Left ventricle myocardium inferior (tissue), 1 donor: ENCODE data around the gene FGF10. TPM values are rescaled to one million over a fixed set of nuclear protein-coding genes. Genes with fewer than 3 reads are reported as not detected.

Experiments used
- DNase-seq: peaks from one replicate; pipeline ENCODE4 v3.0.0-alpha.2; 2020
- H3K27ac ChIP-seq: fragments of 200-600 bp; replicated peaks from 2 replicates; pipeline ENCODE4 v1.8.0; 2021
- H3K27me3 ChIP-seq: fragments of 200-600 bp; 2 replicates; pipeline ENCODE4 v1.8.0; 2021; ENCODE audit warnings: low read depth
- H3K36me3 ChIP-seq: fragments of 200-600 bp; 2 replicates; pipeline ENCODE4 v1.8.0; 2021
- H3K4me1 ChIP-seq: fragments of 200-600 bp; 2 replicates; pipeline ENCODE4 v1.8.0; 2021
- H3K4me3 ChIP-seq: fragments of 200-600 bp; 2 replicates; pipeline ENCODE4 v1.8.0; 2021; ENCODE audit warnings: mild to moderate bottlenecking, moderate library complexity
- H3K9me3 ChIP-seq: fragments of 200-600 bp; replicated peaks from 2 replicates; pipeline ENCODE4 v1.8.0; 2021
- intact Hi-C: fragments of 100-400 bp; cut with micrococcal nuclease; formaldehyde crosslinking; loops from one replicate; pipeline ENCODE4 v1.11.0; 2022
- total RNA-seq: library from RNA; stranded (reverse); fragmentation: NEBNext Ultra II Directional; extraction: Animal tissue kit (Norgen Biotek cat#: 25700); gene quantifications from one replicate; pipeline ENCODE4 v1.2.1, GENCODE V29; 2021
- TF ChIP-seq, protein P1 (sequence below): fragments of 200-600 bp; IDR thresholded peaks from 2 replicates; pipeline ENCODE4 v1.8.0; 2021; ENCODE audit warnings: antibody characterized with exemption, mild to moderate bottlenecking, borderline replicate concordance
- donor health status: DM: no; HTN: yes; CAD: no; lungs with severe emphysema.

Gene FGF10
- total RNA-seq, 1 donor from 2014 or later = 0.47 TPM

DNA sequence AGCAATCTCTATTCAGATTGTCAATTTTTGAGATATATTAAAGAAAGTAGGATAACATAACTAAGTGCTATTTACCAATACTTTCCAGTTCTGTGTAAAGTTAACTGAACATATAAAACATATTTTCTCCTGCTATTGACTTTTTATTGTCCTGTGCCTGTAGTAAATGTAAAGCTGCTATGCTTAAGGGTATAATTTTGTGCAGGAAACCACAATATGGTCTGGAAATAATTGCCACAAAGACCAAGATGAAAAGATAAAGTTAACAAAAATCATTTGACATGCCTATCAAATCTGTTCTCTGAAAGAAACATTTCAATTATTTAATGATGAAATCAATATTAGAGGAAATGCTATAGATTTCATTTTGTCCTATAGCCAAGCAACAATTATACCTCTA, 121.3 kb downstream of the FGF10 start:
- H3K9me3 ChIP-seq = peaks cover 8% of the 10 kb centered on the region
- no peak overlapping the region for H3K27ac ChIP-seq
- no peaks in the 10 kb centered on the region for H3K36me3 ChIP-seq
- no peaks in the 10 kb centered on the region for H3K27me3 ChIP-seq
- no peak for DNase-seq
- H3K4me3 ChIP-seq = no peak overlapping the region
- TF ChIP-seq, protein P1, sequence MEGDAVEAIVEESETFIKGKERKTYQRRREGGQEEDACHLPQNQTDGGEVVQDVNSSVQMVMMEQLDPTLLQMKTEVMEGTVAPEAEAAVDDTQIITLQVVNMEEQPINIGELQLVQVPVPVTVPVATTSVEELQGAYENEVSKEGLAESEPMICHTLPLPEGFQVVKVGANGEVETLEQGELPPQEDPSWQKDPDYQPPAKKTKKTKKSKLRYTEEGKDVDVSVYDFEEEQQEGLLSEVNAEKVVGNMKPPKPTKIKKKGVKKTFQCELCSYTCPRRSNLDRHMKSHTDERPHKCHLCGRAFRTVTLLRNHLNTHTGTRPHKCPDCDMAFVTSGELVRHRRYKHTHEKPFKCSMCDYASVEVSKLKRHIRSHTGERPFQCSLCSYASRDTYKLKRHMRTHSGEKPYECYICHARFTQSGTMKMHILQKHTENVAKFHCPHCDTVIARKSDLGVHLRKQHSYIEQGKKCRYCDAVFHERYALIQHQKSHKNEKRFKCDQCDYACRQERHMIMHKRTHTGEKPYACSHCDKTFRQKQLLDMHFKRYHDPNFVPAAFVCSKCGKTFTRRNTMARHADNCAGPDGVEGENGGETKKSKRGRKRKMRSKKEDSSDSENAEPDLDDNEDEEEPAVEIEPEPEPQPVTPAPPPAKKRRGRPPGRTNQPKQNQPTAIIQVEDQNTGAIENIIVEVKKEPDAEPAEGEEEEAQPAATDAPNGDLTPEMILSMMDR = no peak
- intact Hi-C loops = no loop called here
- H3K4me1 ChIP-seq = no peaks in the 10 kb centered on the region

DNA sequence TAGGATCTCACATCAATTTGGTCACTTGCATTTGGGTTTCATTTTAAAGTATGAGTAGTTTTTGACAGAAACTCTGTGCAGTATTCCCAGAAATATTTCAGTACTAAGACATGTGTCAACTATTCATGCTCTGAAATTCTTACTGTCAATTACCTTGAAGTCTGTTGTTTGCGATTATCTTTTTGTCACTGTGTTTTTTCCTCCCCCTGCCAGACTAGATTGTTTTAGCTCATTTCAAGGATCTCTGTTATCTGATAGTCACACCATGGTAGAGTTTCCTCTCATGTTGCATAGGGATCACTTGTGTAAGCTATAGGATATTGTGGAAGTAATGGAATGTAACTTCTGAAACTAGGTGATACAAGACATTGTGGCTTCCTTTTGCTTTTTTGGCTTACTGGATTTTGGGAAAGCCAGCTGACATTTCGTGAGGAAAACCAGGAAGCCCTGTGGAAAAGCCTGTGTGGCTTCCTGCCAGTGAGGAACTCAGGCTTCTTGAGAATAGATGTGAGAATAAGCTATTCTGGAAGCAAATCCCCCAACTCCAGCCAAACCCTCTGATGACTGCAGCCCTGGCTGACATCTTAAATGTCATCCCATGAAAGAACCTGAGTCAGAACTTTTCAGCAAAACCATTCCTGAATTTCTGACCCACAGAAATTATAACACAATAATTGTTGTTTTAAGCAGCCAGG, 122.2 kb downstream of the FGF10 start:
- no peaks in the 10 kb centered on the region for H3K27me3 ChIP-seq
- no peaks in the 10 kb centered on the region for H3K36me3 ChIP-seq
- no peak overlapping the region for H3K27ac ChIP-seq
- H3K9me3 ChIP-seq = peaks cover 5% of the 10 kb centered on the region
- no peak overlapping the region for H3K4me3 ChIP-seq
- no peak for DNase-seq
- intact Hi-C loops = no loop called here
- H3K4me1 ChIP-seq = no peaks in the 10 kb centered on the region
- TF ChIP-seq, protein P1 = no peak

GRCh38 chr5:44265713-44266112, 123.5 kb downstream of the FGF10 start:
- TF ChIP-seq, protein P1 = no peak
- no peaks in the 10 kb centered on the region for H3K36me3 ChIP-seq
- DNase-seq = no peak
- no peaks in the 10 kb centered on the region for H3K4me1 ChIP-seq
- no peaks in the 10 kb centered on the region for H3K27me3 ChIP-seq
- no peaks in the 10 kb centered on the region for H3K9me3 ChIP-seq
- H3K4me3 ChIP-seq = no peak overlapping the region
- intact Hi-C loops = no loop called here
- H3K27ac ChIP-seq = no peak overlapping the region

- DNase-seq = no peak
- Histone ChIP-seq H3K4me1 (no peaks in the 10 kb centered on the region), H3K4me3 (no peak overlapping the region), H3K27me3 (no peaks in the 10 kb centered on the region), H3K27ac (no peak overlapping the region), H3K9me3 (no peaks in the 10 kb centered on the region), H3K36me3 (no peaks in the 10 kb centered on the region)
- intact Hi-C loops = no loop called here
- TF ChIP-seq, protein P1 = no peak
Measured at GRCh38 chr5:44260793-44261192, 128.4 kb downstream of the FGF10 start.

DNA sequence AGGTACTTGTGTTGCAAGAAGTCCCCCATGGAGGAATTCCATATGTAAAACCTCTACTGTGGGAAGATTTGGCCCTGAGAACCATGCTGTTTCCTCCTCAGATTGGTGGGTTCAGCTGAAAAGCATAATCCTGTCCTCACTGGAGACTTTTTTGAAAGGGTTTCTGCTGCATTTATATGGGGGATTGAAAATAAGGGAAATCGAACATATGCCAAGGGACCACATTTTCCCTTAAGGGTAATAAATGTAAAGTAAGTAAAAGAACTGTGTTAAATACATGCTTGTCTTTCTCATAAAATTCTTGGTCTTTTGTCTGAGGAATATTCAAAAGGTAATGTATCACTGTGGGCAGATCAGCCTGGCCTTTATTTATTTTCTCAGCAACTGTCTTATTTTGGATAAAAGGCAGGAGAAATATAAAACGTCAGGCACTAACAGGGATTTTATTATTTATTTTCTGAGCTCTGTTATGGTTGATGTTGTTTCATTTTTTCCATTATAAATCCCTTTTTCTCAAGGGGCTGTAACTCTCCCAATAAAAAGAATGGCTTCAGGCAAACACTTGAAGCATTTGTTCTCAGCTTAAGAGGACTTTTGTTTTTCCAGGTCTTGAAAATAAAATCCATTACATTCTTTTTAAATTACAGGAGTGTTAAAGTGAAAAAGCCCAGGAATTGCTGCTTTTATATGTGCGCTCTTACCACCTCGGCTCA, 131.4 kb downstream of the FGF10 start:
- Histone ChIP-seq H3K4me3 (no peak overlapping the region), H3K4me1 (no peaks in the 10 kb centered on the region), H3K9me3 (no peaks in the 10 kb centered on the region), H3K27ac (no peak overlapping the region), H3K27me3 (no peaks in the 10 kb centered on the region), H3K36me3 (no peaks in the 10 kb centered on the region)
- intact Hi-C loops = loop anchor here (5.0 kb wide), 1 partner anchor 456 kb away; no protein-coding TSS in a partner anchor
- TF ChIP-seq, protein P1 = no peak
- DNase-seq = no peak
